Smooth muscle cell (in vitro differentiated cells): ENCODE results near the gene ADGRB2. TPM values are rescaled to one million over a fixed set of nuclear protein-coding genes. Genes with fewer than 3 reads are reported as not detected.

Source experiments
- DNase-seq: peaks from one replicate; lab custom pipeline; 2025; ENCODE audit not compliant: unreplicated experiment; lab: John Stamatoyannopoulos, UW
- H2AFZ ChIP-seq: fragments of 200-600 bp; sonication (generic); 2 replicates; pipeline ENCODE4 v1.6.0; 2016; ENCODE audit warnings: antibody characterized with exemption, low read depth, mild to moderate bottlenecking
- H3F3A ChIP-seq: fragments of 200-600 bp; sonication (generic); 2 replicates; pipeline ENCODE4 v1.6.0; 2017; ENCODE audit warnings: antibody characterized with exemption, low read depth
- H3K27ac ChIP-seq: fragments of 200-600 bp; sonication (generic); 2 replicates; pipeline ENCODE4 v1.5.1; 2016; ENCODE audit warnings: low read depth, mild to moderate bottlenecking
- H3K27me3 ChIP-seq: fragments of 200-600 bp; sonication (generic); 2 replicates; pipeline ENCODE4 v1.6.1; 2016; ENCODE audit warnings: low read depth, mild to moderate bottlenecking
- H3K36me3 ChIP-seq: fragments of 200-600 bp; sonication (generic); 2 replicates; pipeline ENCODE4 v1.5.1; 2016; ENCODE audit warnings: low read depth
- H3K4me1 ChIP-seq: fragments of 200-600 bp; sonication (generic); 2 replicates; pipeline ENCODE4 v1.5.1; 2016; ENCODE audit warnings: low read depth
- H3K4me2 ChIP-seq: fragments of 200-600 bp; sonication (generic); 2 replicates; pipeline ENCODE4 v1.6.0; 2016; ENCODE audit warnings: mild to moderate bottlenecking
- H3K4me3 ChIP-seq: fragments of 200-600 bp; sonication (generic); 2 replicates; pipeline ENCODE4 v1.5.1; 2016; ENCODE audit warnings: mild to moderate bottlenecking
- H3K79me2 ChIP-seq: fragments of 200-600 bp; sonication (generic); 2 replicates; pipeline ENCODE4 v1.6.0; 2016; ENCODE audit warnings: low read depth, mild to moderate bottlenecking
- H3K9ac ChIP-seq: fragments of 200-600 bp; sonication (generic); 2 replicates; pipeline ENCODE4 v1.6.0; 2016; ENCODE audit warnings: low read depth
- H3K9me3 ChIP-seq: fragments of 200-600 bp; sonication (generic); replicated peaks from 2 replicates; pipeline ENCODE4 v1.5.1; 2016; ENCODE audit warnings: low read depth
- H4K20me1 ChIP-seq: fragments of 200-600 bp; sonication (generic); 2 replicates; pipeline ENCODE4 v1.6.0; 2016; ENCODE audit warnings: low read depth
- CTCF ChIP-seq: fragments of 200-600 bp; sonication (generic); IDR thresholded peaks from 2 replicates; pipeline ENCODE4 v1.5.1; 2017; ENCODE audit warnings: borderline replicate concordance, mild to moderate bottlenecking, antibody characterized with exemption; ENCODE audit not compliant: insufficient read depth, poor library complexity, severe bottlenecking
- WGBS: methylation state at CpG from one replicate; pipeline ENCODE4 v1.1.7; 2016; ENCODE audit warnings: low lambda C conversion rate; 5-methylcytosine and 5-hydroxymethylcytosine counted together
- polyA plus RNA-seq: library from polyadenylated mRNA; unstranded; fragments of >200 nt; fragmentation: Nextera tagmentation; extraction: Ambion mirVana; gene quantifications from 2 replicates; pipeline ENCODE4 v1.2.1, GENCODE V29; 2016
- total RNA-seq: library from RNA; depleted of rRNA; stranded (reverse); fragments of >200 nt; gene quantifications from 2 replicates; pipeline ENCODE4 v1.2.3, GENCODE V29; 2014

ADGRB2 gene
- total and polyA plus RNA-seq, 2 experiments from 2014 or later = 8.8 to 9.4 TPM

GRCh38 chr1:31803610-31804009 is 39.5 kb upstream of the ADGRB2 start:
- no peak for TF ChIP-seq CTCF
- Histone ChIP-seq H4K20me1 (no peaks in the 10 kb centered on the region), H2AFZ (no peak overlapping the region), H3K4me3 (no peak overlapping the region), H3K9me3 (no peaks in the 10 kb centered on the region), H3K27me3 (no peaks in the 10 kb centered on the region), H3K79me2 (no peaks in the 10 kb centered on the region), H3K36me3 (no peaks in the 10 kb centered on the region), H3K27ac (no peak overlapping the region), H3K9ac (no peak overlapping the region), H3F3A (no peaks in the 10 kb centered on the region), H3K4me1 (peaks cover 9% of the 10 kb centered on the region), H3K4me2 (no peak overlapping the region)
- no peak for DNase-seq
- 98% methylated on average over 2 of the region's 2 CpGs for WGBS

DNA sequence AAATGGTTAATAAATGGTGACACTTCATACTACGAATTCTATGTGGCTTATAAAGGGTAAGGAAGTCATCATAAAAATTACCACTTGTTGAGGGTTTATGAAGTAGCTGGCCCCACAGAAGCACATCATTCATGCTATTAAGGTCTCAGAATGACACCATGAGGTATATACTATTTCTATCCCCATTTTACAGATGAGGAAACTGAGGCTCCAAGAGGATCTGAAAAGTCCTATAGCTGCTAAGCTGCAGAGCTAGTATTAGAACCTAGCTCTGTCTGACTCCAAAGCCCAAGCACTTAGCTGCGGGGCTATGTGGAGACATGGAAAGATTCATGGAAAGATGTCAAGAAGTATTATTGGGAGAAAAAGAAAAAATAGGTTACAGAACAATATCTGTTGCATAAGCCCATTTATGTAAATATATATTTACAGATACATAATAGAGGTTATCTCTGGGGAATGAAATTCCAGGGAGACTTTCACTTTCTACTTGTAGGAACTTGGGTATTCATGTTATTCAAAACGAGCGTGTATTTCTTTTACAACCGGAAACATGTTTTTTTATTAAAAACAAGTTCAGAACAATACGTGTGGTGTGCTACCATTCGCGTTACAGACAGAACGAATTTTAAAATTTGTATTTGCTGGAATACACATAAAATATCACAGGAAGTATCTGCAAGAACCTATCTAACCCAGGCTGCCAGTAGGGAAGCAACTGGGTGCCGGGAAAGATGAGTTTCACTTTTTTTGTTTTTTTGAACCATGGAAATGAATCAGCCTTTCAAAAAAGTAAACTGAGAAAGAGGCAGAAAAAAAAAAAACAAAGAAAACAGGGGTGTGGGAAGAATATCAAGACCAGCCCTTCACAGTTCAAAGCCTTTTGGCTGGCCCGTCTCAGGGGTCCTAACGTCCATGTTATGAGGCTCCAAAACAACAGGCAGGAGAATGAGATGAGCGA is 38.3 kb upstream of the ADGRB2 start:
- Histone ChIP-seq H4K20me1 (no peaks in the 10 kb centered on the region), H3K9ac (no peak overlapping the region), H3K27me3 (no peaks in the 10 kb centered on the region), H3K4me2 (no peak overlapping the region), H3F3A (no peaks in the 10 kb centered on the region), H3K4me1 (peaks cover 20% of the 10 kb centered on the region), H3K79me2 (peaks cover 11% of the 10 kb centered on the region), H3K4me3 (no peak overlapping the region), H3K27ac (no peak overlapping the region), H2AFZ (peak overlapping the region; percentile 7), H3K36me3 (no peaks in the 10 kb centered on the region), H3K9me3 (no peaks in the 10 kb centered on the region)
- TF ChIP-seq CTCF = no peak
- DNase-seq = no peak
- 84% methylated on average over 13 of the region's 13 CpGs for WGBS

DNA sequence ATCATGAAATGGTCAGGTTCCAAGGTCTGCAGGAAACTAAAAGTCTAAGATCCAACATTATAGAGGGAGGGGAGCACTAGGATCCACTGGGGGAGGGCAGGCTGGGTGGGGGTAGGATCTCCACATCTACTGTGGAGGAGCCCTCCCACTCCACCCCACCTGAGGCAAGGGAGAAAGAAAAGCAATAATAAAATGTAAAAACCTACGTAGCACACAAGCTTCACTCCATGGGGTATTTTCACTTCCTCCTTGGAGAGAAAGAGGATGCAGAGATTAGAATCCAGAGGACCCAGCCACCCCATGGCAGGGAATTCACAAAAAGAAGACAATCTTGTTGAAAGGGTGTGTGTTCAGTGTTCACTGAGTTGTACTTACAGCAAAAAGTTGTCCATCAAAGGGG is 37.3 kb upstream of the ADGRB2 start:
- DNase-seq = no peak
- H3K36me3 ChIP-seq = no peaks in the 10 kb centered on the region

More for the DNA sequence above, 37.3 kb upstream of the ADGRB2 start:
- 91% methylated on average over 1 of the region's 1 CpG for WGBS
- Histone ChIP-seq H3K4me2 (no peak overlapping the region), H3K79me2 (peaks cover 21% of the 10 kb centered on the region), H3K9ac (no peak overlapping the region), H3K4me1 (peaks cover 25% of the 10 kb centered on the region), H3K27ac (no peak overlapping the region), H3F3A (no peaks in the 10 kb centered on the region), H2AFZ (no peak overlapping the region), H3K4me3 (no peak overlapping the region), H4K20me1 (peaks cover 1% of the 10 kb centered on the region), H3K9me3 (no peaks in the 10 kb centered on the region), H3K27me3 (no peaks in the 10 kb centered on the region)
- TF ChIP-seq CTCF = no peak
